ENCODE data around the gene FLVCR2.

FLVCR2 gene

DNA sequence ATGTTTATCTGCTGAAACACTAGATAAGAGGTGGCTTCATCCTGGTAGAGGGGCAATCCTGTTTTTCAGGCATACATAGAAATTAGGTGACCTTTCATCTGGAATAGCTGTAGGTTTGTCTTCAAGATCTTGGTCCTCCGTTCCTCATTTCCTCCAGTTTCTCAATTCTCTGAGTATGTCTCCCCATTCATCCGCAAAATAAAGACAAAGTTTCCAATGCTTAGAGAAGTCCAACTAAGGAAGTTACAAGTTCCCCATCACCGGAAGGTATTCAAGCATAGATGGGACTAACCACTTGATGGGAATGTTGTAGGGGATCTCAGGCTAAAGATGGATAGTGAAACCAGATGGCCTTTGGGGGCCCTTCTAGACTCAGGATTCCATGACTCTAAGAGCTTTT is 48.0 kb downstream of the FLVCR2 start (continued):
- no peak for TF ChIP-seq ZNF658 (tag by site-specific recombination; IDR thresholded peaks at IDR 0.05)
- no peak for TF ChIP-seq SP2 (tag by site-specific recombination; IDR thresholded peaks at IDR 0.05)
- TF ChIP-seq, protein P1, sequence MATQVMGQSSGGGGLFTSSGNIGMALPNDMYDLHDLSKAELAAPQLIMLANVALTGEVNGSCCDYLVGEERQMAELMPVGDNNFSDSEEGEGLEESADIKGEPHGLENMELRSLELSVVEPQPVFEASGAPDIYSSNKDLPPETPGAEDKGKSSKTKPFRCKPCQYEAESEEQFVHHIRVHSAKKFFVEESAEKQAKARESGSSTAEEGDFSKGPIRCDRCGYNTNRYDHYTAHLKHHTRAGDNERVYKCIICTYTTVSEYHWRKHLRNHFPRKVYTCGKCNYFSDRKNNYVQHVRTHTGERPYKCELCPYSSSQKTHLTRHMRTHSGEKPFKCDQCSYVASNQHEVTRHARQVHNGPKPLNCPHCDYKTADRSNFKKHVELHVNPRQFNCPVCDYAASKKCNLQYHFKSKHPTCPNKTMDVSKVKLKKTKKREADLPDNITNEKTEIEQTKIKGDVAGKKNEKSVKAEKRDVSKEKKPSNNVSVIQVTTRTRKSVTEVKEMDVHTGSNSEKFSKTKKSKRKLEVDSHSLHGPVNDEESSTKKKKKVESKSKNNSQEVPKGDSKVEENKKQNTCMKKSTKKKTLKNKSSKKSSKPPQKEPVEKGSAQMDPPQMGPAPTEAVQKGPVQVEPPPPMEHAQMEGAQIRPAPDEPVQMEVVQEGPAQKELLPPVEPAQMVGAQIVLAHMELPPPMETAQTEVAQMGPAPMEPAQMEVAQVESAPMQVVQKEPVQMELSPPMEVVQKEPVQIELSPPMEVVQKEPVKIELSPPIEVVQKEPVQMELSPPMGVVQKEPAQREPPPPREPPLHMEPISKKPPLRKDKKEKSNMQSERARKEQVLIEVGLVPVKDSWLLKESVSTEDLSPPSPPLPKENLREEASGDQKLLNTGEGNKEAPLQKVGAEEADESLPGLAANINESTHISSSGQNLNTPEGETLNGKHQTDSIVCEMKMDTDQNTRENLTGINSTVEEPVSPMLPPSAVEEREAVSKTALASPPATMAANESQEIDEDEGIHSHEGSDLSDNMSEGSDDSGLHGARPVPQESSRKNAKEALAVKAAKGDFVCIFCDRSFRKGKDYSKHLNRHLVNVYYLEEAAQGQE (tag by site-specific recombination; IDR thresholded peaks at IDR 0.05): no peak
- no peak for TF ChIP-seq SALL2 (tag by site-specific recombination; IDR thresholded peaks at IDR 0.05; ENCODE audit: borderline replicate concordance)
- no peak for TF ChIP-seq YY1 (tag by site-specific recombination; IDR thresholded peaks at IDR 0.05)
- TF ChIP-seq ZNF785 (tag by site-specific recombination; IDR thresholded peaks at IDR 0.05): no peak
- TF ChIP-seq ZFHX2 (tag by site-specific recombination; conservative IDR thresholded peaks at IDR 0.05): no peak
- TF ChIP-seq, protein P2, sequence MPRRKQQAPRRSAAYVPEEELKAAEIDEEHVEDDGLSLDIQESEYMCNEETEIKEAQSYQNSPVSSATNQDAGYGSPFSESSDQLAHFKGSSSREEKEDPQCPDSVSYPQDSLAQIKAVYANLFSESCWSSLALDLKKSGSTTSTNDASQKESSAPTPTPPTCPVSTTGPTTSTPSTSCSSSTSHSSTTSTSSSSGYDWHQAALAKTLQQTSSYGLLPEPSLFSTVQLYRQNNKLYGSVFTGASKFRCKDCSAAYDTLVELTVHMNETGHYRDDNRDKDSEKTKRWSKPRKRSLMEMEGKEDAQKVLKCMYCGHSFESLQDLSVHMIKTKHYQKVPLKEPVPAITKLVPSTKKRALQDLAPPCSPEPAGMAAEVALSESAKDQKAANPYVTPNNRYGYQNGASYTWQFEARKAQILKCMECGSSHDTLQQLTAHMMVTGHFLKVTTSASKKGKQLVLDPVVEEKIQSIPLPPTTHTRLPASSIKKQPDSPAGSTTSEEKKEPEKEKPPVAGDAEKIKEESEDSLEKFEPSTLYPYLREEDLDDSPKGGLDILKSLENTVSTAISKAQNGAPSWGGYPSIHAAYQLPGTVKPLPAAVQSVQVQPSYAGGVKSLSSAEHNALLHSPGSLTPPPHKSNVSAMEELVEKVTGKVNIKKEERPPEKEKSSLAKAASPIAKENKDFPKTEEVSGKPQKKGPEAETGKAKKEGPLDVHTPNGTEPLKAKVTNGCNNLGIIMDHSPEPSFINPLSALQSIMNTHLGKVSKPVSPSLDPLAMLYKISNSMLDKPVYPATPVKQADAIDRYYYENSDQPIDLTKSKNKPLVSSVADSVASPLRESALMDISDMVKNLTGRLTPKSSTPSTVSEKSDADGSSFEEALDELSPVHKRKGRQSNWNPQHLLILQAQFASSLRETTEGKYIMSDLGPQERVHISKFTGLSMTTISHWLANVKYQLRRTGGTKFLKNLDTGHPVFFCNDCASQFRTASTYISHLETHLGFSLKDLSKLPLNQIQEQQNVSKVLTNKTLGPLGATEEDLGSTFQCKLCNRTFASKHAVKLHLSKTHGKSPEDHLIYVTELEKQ (tag by site-specific recombination; IDR thresholded peaks at IDR 0.05; ENCODE audit: borderline replicate concordance): no peak

DNA sequence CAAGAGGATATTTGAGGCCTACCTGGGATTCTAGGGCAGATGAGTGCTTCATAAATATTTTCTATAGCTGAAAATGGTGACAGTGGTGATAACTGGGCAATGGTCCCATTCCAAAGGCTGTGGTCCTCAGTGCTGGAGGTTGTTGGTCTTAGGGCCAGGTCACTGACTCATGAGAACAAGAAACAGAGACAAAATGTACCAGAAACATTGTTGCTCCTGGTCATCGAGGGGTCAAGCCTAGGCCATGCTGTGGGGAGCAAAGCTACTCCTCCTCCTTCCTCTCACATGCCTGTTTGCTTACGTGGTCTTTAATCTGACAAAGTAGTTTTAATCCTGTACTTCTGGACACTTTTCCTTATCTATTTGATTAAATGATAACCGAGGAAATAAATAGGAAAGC is 48.4 kb downstream of the FLVCR2 start:
- no peak overlapping the region for H3K4me3 ChIP-seq (ENCODE audit: low read depth, low read length)
- no peaks in the 10 kb centered on the region for H3K4me1 ChIP-seq (ENCODE audit: control insufficient read depth, insufficient read depth, low read length)
- no peak overlapping the region for H3K27ac ChIP-seq (ENCODE audit: extremely low read depth, low read depth, low read length)
- POLR2A ChIA-PET: no interaction called here
- no peaks in the 10 kb centered on the region for H3K9me3 ChIP-seq (ENCODE audit: control insufficient read depth, insufficient read depth, low read depth, low read length)
- H3K36me3 ChIP-seq (ENCODE audit: control insufficient read depth in 2 of 2, insufficient read depth in 1 of 2, low read length in 2 of 2): no peaks in the 10 kb centered on the region
- CTCF ChIA-PET: no interaction called here
- TF ChIP-seq WT1 (tag by site-specific recombination; IDR thresholded peaks at IDR 0.05) (no peak), ZBTB17 (tag by site-specific recombination; IDR thresholded peaks at IDR 0.05) (no peak), SETDB1 (IDR thresholded peaks at IDR 0.05; ENCODE audit: insufficient read length, low read length) (no peak), ZNF596 (tag by site-specific recombination; IDR thresholded peaks at IDR 0.05) (no peak), ZNF48 (tag by site-specific recombination; IDR thresholded peaks at IDR 0.05) (no peak), ZNF16 (tag by site-specific recombination; IDR thresholded peaks at IDR 0.05; ENCODE audit: low read depth) (no peak), ZNF184 (tag by site-specific recombination; IDR thresholded peaks at IDR 0.05) (no peak), OVOL3 (tag by site-specific recombination; IDR thresholded peaks at IDR 0.05) (no peak), ZNF426 (tag by site-specific recombination; IDR thresholded peaks at IDR 0.05) (no peak)
- TF ChIP-seq, protein P3, sequence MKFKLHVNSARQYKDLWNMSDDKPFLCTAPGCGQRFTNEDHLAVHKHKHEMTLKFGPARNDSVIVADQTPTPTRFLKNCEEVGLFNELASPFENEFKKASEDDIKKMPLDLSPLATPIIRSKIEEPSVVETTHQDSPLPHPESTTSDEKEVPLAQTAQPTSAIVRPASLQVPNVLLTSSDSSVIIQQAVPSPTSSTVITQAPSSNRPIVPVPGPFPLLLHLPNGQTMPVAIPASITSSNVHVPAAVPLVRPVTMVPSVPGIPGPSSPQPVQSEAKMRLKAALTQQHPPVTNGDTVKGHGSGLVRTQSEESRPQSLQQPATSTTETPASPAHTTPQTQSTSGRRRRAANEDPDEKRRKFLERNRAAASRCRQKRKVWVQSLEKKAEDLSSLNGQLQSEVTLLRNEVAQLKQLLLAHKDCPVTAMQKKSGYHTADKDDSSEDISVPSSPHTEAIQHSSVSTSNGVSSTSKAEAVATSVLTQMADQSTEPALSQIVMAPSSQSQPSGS (tag by site-specific recombination; IDR thresholded peaks at IDR 0.05; ENCODE audit: low read depth): no peak
- TF ChIP-seq, protein P4, sequence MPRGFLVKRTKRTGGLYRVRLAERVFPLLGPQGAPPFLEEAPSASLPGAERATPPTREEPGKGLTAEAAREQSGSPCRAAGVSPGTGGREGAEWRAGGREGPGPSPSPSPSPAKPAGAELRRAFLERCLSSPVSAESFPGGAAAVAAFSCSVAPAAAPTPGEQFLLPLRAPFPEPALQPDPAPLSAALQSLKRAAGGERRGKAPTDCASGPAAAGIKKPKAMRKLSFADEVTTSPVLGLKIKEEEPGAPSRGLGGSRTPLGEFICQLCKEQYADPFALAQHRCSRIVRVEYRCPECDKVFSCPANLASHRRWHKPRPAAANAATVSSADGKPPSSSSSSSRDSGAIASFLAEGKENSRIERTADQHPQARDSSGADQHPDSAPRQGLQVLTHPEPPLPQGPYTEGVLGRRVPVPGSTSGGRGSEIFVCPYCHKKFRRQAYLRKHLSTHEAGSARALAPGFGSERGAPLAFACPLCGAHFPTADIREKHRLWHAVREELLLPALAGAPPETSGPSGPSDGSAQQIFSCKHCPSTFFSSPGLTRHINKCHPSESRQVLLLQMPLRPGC (tag by site-specific recombination; IDR thresholded peaks at IDR 0.05): no peak
- TF ChIP-seq, protein P1 (tag by site-specific recombination; IDR thresholded peaks at IDR 0.05): no peak
- TF ChIP-seq, protein P5, sequence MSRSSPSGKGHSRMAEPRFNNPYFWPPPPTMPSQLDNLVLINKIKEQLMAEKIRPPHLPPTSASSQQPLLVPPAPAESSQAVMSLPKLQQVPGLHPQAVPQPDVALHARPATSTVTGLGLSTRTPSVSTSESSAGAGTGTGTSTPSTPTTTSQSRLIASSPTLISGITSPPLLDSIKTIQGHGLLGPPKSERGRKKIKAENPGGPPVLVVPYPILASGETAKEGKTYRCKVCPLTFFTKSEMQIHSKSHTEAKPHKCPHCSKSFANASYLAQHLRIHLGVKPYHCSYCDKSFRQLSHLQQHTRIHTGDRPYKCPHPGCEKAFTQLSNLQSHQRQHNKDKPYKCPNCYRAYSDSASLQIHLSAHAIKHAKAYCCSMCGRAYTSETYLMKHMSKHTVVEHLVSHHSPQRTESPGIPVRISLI (tag by site-specific recombination; IDR thresholded peaks at IDR 0.05): no peak
- TF ChIP-seq, protein P6, sequence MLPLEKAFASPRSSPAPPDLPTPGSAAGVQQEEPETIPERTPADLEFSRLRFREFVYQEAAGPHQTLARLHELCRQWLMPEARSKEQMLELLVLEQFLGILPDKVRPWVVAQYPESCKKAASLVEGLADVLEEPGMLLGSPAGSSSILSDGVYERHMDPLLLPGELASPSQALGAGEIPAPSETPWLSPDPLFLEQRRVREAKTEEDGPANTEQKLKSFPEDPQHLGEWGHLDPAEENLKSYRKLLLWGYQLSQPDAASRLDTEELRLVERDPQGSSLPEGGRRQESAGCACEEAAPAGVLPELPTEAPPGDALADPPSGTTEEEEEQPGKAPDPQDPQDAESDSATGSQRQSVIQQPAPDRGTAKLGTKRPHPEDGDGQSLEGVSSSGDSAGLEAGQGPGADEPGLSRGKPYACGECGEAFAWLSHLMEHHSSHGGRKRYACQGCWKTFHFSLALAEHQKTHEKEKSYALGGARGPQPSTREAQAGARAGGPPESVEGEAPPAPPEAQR (tag by site-specific recombination; IDR thresholded peaks at IDR 0.05): no peak

Data from HEK293 (cell line).